Measurements from ENCODE around the gene BMPR2.

GRCh38 chr2:202410092-202410491, 34.0 kb downstream of the BMPR2 start:
- TF ChIP-seq, protein P1, sequence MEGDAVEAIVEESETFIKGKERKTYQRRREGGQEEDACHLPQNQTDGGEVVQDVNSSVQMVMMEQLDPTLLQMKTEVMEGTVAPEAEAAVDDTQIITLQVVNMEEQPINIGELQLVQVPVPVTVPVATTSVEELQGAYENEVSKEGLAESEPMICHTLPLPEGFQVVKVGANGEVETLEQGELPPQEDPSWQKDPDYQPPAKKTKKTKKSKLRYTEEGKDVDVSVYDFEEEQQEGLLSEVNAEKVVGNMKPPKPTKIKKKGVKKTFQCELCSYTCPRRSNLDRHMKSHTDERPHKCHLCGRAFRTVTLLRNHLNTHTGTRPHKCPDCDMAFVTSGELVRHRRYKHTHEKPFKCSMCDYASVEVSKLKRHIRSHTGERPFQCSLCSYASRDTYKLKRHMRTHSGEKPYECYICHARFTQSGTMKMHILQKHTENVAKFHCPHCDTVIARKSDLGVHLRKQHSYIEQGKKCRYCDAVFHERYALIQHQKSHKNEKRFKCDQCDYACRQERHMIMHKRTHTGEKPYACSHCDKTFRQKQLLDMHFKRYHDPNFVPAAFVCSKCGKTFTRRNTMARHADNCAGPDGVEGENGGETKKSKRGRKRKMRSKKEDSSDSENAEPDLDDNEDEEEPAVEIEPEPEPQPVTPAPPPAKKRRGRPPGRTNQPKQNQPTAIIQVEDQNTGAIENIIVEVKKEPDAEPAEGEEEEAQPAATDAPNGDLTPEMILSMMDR (conservative IDR thresholded peaks at IDR 0.05; ENCODE audit: low read depth, low read length), result no peak
- no peak for TF ChIP-seq EZH2 (IDR thresholded peaks at IDR 0.05; ENCODE audit: borderline replicate concordance, low read depth, low read length, poor library complexity, severe bottlenecking)
